LHCN-M2 (cell line): ENCODE measurements around the gene C21orf91. TPM values are rescaled to one million over a fixed set of nuclear protein-coding genes. Genes with fewer than 3 reads are reported as not detected.

ENCODE experiments used
- total RNA-seq: library from RNA; depleted of rRNA; stranded (reverse); fragments of >200 nt; gene quantifications from 2 replicates; pipeline ENCODE4 v1.2.3, GENCODE V29; 2014; rRNA removed

C21orf91 gene
- total RNA-seq, 1 experiment from 2014 or later: 8.0 TPM

Other genes starting within 250 kb of the C21orf91 start
- gene BTG3, start 206.5 kb downstream of the C21orf91 start, total RNA-seq: 65.4 and 67.2 TPM in 2 replicates